Activated T-cell treated with anti-CD3 and anti-CD28 coated beads for 4 hours (primary cell): ENCODE results near the gene FRYL.
"Not testable (repeated sequence)": the region's sequence is repeated elsewhere in the genome, so short reads cannot be mapped to it uniquely, and the experiment has no call there.

Experiments used
- DNase-seq: peaks from one replicate; pipeline ENCODE4 v3.0.0-alpha.2; 2020

FRYL gene

DNA sequence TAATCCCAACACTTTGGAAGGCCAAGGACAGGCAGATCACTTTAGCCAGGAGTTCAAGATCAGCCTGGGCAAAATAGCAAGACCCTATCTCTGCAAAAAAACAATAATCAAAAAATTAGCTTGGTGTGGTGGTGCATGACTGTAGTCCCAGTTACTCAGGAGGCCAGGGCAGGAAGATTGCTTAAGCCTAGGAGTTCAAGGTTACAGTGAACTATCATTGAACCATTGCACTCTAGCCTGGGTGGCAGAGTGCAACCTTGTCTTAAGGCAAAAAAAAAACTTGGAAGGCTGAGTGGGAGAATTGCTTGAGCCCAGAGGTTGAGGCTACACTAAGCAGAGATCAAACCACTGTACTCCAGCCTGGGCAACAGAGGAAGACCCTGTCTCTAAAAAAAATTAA, 5.2 kb upstream of the FRYL start:
- no peak for DNase-seq

DNA sequence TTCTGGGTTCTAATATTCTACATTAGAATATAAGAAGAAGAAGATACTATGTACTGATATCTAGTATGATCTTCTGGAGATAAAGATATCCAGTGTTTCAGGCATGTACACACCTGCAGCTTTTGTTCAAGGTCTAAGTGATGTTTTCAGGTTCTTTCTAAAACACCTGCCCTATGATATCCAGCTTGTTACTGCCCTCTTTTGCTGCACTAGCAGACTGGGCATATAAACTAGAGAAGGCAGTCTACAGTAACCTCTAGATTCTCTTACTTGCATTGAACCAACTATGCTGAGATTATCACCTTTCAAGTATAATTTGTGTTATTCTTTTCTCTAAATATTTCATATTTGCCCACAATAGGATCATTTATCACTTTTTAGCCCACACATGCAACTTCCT, 1.9 kb upstream of the FRYL start:
- no peak for DNase-seq

DNA sequence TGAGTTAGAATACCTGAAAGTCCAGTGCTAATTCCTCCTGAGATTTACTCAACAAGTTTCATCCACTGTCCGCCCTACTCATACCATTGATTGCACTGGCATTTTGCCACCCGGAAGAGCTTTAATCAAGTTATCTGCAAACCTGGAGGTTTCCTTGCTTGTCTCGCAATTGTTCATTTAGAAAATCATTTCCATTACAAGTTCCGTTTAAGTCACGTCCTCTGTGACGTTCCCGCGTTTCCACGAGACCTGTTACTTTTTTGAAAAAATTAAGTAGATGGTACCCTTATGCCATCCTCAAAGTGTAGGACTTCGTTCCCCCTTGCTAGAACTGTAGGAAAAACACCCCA, 761 bp upstream of the FRYL start:
- peak; percentile 19 for DNase-seq

DNA sequence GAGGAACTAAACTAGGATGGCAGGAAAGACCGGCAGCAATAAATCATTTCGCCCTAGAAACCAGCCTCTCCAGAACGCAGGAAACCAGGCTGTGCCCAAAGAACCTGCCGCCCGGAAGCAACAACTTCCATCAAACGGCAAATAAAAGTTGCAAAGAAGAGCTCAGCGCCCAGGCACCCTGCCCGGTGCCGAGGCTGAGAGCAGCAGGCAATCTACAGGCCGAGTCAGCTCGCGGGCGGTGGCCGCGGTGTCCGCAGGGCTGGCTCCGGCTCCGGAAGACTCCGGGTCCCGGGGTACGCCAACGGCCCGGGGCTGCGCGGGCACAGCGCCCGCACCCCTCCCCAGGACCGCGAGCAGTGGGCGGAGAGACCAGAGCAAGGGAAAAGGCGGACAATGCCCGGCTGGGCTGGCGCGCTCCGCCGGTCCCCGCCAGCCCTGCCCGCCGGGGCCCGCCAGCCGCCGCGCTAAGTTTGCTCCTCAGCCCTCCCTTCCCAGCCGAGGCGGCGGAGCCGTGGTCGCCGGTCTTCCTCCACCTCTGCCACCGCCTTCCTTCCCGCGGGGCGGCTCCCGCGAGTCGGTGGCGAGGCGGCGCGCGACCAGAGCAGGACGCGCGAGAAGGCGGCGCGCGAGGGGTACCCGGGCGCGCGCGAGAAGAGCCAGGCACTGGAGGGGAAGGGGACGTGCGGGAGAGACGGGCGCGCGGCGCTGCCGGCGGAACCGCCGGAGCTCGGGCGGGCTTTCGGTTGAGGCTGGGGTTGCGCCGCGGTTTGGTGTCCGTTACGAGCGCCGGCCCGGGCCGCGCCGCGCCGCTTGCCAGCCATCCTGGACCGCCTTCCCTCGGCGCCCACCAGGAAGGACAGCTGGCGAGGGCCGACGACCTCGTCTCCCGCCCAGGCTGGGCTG, 733 bp downstream of the FRYL start:
- DNase-seq = peak; percentile 41

DNA sequence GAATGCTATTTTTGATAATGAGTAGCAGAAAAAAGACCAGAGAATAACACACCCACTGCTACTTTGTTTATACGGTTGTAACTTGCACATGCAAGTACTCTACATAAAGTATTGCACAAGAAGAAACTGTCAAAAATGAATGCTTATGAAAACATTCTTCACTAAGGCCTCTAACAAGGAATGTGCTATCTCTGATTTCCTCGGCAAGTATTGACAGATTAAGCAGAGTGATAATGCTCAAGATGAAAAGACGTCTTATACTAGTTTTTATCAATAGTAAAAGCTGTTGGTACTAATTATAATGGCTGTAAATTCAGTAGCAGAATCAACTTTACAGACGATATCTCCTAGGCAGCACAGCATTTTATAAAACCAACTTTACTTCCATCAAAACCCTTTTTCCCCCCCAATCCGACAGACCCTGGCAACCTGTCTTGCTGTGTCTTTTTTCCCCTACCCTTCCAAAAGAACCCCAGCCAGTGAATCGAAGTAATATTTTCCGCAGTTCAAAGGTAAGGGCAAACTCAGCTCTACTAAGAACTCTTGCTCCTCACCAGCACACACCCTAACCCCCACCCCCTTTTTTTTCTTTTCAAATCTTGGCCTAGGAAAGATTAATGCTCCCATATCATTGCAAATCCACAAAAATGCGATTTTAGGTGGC, 1.5 kb downstream of the FRYL start:
- DNase-seq = no peak

DNA sequence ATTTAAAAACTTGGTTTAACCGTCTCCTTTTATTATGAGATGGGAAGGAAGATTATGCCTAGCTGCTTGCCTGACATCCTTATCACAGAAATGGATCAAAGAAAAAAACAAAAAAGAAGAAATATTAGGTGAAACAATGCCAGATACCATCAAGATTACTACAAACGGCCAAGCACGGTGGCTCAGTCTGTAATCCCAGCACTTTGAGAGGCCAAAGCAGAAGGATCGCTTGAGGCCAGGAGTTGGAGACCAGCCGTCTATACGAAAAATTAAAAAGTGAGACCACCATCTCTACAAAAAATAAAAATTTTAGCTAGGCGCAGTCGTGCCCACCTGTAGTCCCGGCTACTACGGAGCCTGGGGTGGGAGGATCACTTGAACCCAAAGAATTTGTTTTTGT, 2.3 kb downstream of the FRYL start:
- DNase-seq = no peak

DNA sequence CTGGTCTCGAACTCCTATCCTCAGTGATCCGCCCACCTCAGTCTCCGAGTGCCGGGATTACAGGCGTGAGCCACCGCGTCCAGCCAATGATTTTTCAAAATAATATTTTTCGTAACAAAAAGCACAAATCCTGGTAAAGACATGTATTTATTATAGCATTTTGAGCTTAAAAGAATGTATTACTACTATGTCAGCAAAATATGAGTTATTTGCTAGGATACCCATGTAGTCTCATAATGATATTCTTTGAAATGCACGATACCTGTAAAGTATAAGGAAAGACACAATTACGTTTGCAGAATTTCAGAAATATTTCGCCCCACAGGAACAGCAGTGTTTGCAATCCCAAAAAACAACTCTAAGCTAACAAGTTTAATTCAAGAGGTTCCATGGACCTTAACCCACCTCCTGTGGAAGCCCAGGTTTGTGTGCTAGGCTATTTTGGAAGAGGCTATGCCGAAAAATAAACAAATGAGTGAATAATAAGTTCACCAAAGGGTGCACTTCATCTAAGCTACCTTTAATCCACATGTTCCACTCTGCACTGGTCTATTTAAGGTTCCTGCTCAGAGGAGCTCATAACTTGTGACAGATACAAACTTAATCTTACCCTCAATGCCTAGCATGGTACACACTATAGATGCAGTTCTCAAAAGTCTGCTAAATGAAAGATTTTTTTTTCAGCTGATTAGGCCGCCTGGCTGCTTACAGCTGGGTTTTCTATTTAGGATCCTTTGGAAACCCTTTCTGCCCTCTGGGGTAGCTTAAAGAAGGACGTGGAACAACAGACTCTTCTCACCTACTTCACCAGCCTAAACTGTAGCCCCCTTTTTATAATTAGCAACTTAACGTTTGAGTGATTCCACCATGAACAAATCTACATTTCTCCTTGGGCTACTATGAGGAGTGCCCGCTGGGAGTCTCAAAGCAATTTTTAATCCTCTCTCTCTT, 5.0 kb downstream of the FRYL start:
- DNase-seq = no peak

DNA sequence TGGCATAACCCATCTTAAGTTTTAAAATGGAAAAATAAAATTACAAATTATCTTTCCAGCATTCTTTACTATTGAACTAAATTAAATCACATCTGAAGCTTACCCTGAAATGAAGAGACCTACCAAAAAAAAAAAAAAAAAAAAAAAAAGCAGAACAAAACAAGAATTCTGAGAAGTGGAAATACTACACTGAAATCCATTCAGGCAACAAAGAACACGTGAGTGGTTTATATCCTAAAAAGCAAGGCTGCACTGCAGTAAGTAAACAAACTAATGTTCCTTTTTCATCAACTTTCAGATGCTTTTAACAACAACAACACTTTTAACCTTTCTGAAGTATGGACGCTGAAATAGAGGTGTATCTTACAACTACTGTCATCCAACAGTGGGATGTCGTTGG, 7.5 kb downstream of the FRYL start:
- DNase-seq = no peak

DNA sequence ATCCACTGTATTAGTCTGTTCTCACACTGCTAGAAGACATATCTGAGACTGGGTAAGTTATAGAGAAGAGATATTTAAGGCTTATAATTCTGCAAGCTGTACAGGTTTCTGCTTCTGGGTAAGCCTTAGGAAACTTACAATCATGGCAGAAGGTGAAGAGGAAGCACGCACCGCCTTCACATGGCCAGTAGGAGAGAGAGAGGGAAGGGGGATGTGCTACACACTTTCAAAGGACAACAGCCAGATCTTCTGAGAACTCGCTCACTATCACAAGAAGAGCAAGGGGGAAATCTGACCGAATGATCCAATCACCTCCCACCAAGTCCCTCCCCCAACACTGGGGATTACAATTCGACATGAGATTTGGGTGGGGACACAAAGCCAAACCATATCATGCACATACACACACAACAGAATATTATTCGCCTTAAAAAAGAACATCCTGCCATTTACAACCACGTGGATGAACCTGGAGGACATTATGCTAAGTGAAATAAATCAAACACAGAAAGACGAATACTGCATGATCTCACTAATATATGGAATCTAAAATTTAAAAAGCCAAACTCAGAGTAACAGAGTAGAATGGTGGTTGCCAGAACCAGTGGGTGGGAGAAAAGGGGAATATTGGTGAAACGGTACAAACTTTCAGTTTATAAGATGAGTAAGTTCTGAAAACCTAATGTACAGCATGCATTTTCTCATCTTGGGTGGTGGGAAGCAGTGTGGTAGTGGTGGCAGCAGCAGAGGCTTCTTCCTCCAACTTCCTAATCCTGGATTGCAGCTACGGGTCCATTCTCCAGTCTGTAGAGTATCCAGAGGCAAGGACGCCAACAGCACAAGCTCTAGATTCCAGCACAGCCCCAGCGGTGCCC, 12.8 kb downstream of the FRYL start:
- no peak for DNase-seq

DNA sequence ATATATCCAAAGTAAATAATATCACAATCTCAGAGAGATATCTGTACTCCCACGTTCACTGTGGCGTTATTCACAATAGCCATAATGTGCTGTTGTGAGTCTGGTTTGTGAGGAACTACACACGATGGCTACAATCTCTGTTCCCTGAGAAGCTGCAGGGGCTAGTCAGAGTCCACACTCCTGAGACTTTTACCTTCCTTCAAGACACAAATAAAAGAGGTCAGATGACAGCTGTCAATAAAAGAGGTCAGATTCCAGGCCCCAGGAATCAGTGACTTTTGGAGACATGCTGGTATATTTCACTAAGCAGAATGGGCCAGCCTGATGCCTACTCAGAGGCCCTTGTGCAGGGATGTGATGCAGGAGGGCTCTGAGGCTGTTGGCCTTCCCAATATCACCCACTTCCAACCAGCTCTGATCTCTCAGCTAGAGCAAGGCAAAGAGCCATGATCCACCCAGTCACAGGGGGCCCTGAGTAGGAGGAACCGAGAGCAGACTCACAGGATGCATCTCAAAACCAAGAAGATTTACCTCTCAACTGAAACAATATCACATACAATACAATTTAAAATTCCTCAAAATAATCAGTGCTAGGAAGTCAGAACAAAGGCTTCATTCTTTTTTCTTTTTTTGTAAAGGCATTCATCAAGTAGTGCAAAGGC, 13.8 kb downstream of the FRYL start:
- no peak for DNase-seq

DNA sequence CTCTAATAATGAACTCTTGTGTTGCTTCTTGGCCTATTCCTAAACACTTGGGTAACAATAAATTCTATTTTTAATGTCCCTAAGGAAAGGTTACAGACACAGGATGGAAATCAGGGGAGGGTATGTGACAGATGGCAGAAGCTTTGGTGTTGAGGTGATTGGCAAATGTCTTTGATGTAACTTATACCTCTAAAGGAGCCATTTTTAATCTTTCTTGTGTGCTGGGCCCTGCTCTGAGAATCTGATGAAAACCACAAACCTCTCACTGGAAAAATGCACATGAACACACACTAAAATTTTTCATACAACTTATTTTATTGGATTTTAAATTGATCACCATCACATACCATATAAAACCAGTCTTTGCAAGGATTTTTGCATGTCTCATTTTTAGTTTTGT, 17.7 kb downstream of the FRYL start:
- DNase-seq = no peak

DNA sequence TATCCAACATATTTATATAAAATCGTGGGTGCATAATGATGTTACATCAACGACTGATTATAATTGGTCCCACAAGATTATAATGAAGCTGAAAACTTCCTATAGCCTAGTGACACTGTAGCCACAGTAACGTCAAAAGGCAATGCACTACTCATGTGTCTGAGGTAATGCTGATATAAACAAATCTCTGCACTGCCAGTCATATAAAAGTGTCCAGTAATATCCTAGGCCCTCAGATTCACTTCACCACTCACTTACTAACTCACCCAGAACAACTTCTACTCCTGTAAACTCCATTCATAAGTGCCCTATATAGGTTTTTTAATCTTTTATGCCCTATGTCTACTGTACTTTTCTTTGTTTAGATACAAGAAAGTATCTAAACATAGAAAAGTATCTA, 18.8 kb downstream of the FRYL start:
- no peak for DNase-seq

DNA sequence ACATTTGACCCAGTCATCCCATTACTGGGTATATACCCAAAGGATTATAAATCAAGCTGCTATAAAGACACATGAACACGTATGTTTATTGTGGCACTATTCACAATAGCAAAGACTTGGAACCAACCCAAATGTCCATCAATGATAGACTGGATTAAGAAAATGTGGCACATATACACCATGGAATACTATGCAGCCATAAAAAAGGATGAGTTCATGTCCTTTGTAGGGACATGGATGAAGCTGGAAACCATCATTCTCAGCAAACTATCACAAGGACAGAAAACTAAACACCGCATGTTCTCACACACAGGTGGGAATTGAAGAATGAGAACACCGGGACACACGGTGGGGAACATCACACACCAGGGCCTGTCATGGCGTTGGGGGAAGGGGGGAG, 21.4 kb downstream of the FRYL start:
- DNase-seq = not testable (repeated sequence)

DNA sequence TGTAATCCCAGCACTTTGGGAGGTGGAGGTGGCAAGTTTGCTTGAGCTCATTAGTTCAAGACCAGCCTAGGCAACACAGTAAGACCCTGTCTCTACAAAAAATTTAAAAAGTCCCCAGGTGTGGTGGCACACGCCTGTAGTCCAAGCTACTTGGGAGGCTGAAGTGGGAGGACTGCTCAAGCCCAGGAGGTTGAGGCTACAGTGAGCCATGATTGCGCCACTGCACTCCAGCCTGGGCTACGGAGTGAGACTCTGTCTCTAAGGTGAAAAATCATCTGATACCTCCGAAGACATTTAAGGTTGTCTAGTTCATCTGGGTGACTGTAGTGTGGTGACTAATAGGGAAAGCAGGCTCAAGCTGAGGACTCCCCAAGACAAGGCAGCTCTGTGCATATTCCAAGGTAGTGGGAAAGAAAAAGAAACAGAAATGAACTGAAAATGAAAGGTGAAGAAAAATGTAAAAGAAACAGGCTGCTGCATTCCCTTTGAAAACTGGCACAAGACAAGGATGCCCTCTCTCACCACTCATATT, 23.3 kb downstream of the FRYL start:
- DNase-seq = no peak

DNA sequence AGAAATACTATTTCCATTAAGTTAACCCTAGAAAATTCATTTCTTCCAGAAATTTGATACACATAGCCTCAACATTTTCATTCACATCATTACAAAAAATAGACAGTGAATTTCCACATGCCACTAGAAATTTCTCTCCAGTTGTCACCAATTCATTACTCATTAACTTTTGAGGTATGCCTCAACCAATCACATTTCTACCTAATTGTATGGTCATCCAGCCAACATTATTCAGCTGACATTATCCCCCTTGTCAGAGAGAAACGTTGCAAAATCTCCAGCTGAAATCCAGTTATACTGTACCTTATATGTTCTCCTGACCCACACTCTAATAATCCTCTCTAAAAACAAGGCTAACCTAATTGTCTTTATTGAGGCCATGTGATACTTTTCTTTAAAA, 24.8 kb downstream of the FRYL start:
- DNase-seq = no peak

DNA sequence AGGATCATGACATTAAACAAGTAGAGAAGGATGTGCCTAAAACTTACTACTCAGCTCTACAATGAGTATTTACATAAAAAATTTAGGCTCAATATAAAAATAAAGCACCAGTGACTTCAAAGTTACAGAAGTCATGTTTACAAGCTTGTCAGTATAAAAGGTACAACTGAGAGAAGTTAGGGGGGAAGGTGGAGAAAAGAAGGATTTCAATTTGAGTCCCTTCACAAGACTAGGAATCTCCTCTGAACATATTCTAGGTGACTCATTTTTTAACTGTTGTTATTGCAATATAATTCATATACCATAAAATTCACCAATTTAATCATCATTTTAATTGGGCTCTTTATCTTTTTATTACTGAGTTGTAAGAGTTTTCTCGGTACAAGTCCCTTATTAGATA, 26.9 kb downstream of the FRYL start:
- DNase-seq = no peak

DNA sequence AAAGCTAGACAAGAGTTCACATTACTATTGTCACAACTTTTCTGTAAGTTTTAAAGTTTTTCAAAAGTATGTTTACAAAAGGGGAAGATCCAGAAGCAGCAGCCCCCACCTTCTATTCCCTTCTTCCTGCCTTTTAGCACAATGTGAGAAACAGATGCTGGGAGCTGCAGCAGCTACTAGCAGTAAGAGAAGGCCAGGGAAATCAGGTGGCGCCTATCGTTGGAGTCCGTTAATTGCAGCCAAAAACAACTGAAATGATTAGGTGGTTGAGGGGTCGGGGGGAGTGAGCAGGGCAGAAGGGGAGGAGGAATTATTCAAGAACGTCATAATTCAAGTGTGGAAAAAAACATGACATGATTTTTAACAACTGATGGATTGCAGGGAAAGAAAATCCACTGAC, 27.4 kb downstream of the FRYL start:
- no peak for DNase-seq

DNA sequence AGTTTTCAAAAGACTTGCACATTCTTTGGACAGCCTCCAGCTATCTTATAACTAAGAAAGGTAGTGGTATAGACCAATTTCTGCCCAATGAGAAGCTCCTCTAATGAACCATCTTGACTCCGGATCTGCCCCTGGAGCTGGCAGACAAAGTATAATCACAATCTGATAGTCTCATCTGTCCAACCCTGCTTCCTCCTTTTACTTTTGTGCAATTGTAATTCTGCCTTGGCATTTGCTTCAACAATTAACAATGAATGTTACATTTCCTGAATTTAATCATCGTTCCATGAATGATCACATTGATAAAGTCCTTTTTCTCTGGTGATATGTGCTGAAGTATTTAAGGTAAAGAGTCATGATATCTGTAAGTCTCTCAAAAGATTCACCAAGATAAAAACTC, 27.8 kb downstream of the FRYL start:
- DNase-seq = no peak

DNA sequence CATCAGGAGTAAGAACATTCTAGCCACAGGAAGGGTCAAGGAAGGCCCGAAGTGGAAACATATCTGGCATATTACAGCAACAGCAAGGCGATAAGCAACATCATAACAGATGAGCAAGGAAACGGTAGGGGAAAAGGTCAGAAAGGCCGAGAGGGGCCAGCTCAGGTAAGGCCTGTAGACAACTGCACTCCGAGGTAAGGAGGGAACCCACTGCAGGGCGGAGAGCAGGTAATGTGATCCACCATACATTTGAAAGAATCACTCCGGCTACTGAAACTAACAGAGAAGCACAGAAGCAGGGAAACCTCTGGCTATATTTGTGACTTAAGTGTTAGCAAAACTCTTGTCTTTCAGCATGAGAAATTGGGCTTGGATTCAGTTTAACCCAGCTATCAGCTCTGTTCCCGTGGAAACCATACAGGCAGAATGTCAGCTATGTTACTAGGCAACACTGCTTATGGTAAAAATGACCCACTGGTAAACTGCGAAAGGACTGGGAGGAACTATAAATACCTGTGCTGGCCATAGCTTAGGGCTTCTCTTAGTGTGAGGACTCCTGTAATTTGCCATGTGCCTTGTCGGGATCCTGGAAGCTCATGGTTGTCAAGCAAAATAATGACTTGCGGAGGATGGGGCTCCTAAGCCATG, 31.0 kb downstream of the FRYL start:
- no peak for DNase-seq

DNA sequence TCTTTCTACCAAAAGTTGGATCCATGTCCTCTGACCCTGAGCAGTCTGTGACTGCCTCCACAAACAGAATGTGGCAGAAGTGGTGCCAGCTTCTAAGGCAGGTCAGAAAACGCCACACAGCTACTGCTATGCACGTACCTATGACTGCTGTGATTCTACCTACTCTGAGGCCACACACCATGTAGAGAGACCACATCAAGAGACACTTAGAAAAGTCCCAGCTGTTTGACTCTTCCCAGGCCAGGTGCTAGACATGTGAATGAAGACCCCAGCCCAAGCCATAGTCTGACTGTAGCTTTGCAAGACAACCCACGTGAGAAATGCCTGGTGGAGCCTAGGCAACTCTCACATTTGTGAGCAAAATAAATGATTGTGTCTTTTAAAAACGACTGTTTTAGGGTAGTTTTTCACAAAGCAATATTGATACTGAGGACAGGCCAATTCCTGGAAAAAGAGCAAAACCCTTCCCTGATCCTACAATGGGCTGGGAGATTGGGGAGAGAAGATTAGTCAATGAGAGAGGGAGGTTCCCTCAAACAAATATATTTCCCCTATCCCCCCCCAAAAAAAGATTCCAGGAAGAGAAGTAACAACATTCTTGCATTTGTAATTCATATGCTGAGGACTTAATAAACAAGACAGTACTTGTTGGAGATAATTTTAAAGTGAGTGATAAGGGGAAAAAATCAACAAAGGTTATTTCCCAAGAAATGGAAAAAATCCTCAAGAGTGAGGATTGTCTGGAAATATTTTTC, 33.3 kb downstream of the FRYL start:
- no peak for DNase-seq
